Subcutaneous adipose tissue (tissue), 4 donors: ENCODE measurements around the gene TBC1D5. TPM values are rescaled to one million over a fixed set of nuclear protein-coding genes. Genes with fewer than 3 reads are reported as not detected.

ENCODE experiments used
- CTCF ChIP-seq: fragments of 450-650 bp; IDR thresholded peaks from one replicate; pipeline ENCODE4 v1.5.1; 2016; ENCODE audit warnings: low read depth, mild to moderate bottlenecking, control low read depth, antibody characterized with exemption, moderate library complexity
- total RNA-seq, 4 donors: library from RNA; depleted of rRNA; stranded (reverse); fragments of >200 nt; gene quantifications; one replicate each; pipeline ENCODE4 v1.1.0, GENCODE V29; 2016

Gene TBC1D5
- total RNA-seq, 4 donors from 2014 or later: 76.3 to 91.1 (median 81.3) TPM

GRCh38 chr3:17314171-17314570, 428.3 kb downstream of the TBC1D5 start:
- TF ChIP-seq CTCF: no peak

- TF ChIP-seq CTCF: no peak
These were observed 428.7 kb downstream of the TBC1D5 start for GRCh38 chr3:17313746-17314145.

- TF ChIP-seq CTCF: no peak
These were observed 431.4 kb downstream of the TBC1D5 start for GRCh38 chr3:17310983-17311382.

DNA sequence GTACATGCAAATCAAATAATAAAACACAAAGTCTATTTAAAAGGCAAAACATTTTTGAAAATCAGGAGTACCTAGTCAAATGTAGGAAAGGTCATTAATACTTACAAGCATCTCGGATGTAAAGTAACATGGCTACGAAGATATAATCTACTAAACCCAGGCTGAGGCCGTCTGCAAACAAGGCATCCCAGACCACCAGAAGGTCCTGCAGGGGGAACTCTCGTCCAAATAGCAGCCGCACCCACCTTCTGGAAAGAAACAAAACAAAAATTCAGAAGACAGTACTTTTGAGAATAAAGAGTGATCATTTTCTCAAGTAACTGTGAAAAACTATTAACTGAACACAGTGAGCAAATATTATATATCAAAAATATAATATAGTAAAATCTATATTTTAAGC, 434.5 kb downstream of the TBC1D5 start:
- TF ChIP-seq CTCF: no peak

- TF ChIP-seq CTCF: no peak
These were observed 434.9 kb downstream of the TBC1D5 start for GRCh38 chr3:17307482-17307881.

GRCh38 chr3:17304969-17305368, 437.5 kb downstream of the TBC1D5 start:
- no peak for TF ChIP-seq CTCF

DNA sequence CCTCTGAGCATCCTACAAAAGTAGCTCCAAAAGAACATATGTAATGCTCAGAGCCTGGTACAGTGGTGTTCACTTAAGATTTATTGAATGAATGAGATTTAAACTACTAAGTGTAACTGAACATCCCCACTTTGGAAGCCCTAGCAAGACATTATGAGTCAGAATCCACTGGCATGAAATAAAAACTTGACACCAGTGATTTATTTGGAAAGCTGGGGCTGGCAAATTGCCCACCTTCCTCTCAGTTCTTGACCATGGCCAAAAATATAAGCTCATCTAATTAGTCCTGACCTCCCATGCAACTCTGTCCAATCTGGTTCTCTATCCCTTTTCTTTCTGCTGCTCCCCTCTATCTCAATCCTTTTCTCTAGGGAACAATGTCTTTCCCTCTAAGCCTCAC, 439.7 kb downstream of the TBC1D5 start:
- no peak for TF ChIP-seq CTCF
